Endodermal cell (in vitro differentiated cells): ENCODE measurements around the gene LIPH. TPM values are rescaled to one million over a fixed set of nuclear protein-coding genes. Genes with fewer than 3 reads are reported as not detected.

Experiments
- DNase-seq: peaks from one replicate; pipeline ENCODE4 v3.0.0-alpha.2; 2017
- H3K27ac ChIP-seq: 2 replicates; pipeline ENCODE4 v1.5.1; 2013; ENCODE audit warnings: mild to moderate bottlenecking, low read depth, low read length, moderate library complexity
- H3K27me3 ChIP-seq: 2 replicates; pipeline ENCODE4 v1.6.1; 2013; ENCODE audit warnings: mild to moderate bottlenecking, low read length, moderate library complexity; ENCODE audit not compliant: insufficient read depth, control insufficient read depth, poor library complexity, severe bottlenecking
- H3K36me3 ChIP-seq: 2 replicates; pipeline ENCODE4 v1.7.0; 2013; ENCODE audit warnings: mild to moderate bottlenecking, low read length, moderate library complexity; ENCODE audit not compliant: control insufficient read depth, insufficient read depth
- H3K4me1 ChIP-seq: one replicate; pipeline ENCODE4 v1.7.0; 2013; ENCODE audit warnings: low read length; ENCODE audit not compliant: control insufficient read depth, insufficient read depth
- H3K4me3 ChIP-seq: 2 replicates; pipeline ENCODE4 v1.5.1; 2013; ENCODE audit warnings: mild to moderate bottlenecking, low read length, moderate library complexity
- H3K9ac ChIP-seq: 2 replicates; pipeline ENCODE4 v1.6.1; 2013; ENCODE audit warnings: mild to moderate bottlenecking, low read length, moderate library complexity; ENCODE audit not compliant: poor library complexity, severe bottlenecking; ENCODE audit errors: extremely low read depth
- H3K9me3 ChIP-seq: 2 replicates; pipeline ENCODE4 v1.6.1; 2013; ENCODE audit warnings: mild to moderate bottlenecking, low read length, moderate library complexity; ENCODE audit not compliant: control insufficient read depth
- H3K27ac Mint-ChIP-seq: 2 replicates; pipeline ENCODE4 v1.8.0; 2020; ENCODE audit warnings: mixed read lengths
- H3K27me3 Mint-ChIP-seq: 2 replicates; pipeline ENCODE4 v1.8.0; 2021; ENCODE audit warnings: mild to moderate bottlenecking, mixed read lengths; ENCODE audit not compliant: insufficient read depth
- H3K36me3 Mint-ChIP-seq: 2 replicates; pipeline ENCODE4 v1.8.0; 2020; ENCODE audit warnings: low read depth, mixed read lengths
- H3K4me1 Mint-ChIP-seq: 2 replicates; pipeline ENCODE4 v1.8.0; 2020; ENCODE audit warnings: mixed read lengths
- H3K4me3 Mint-ChIP-seq: 2 replicates; pipeline ENCODE4 v1.8.0; 2020; ENCODE audit warnings: mild to moderate bottlenecking, moderate library complexity, mixed read lengths
- H3K9me3 Mint-ChIP-seq: 2 replicates; pipeline ENCODE4 v1.8.0; 2020; ENCODE audit warnings: mild to moderate bottlenecking, mixed read lengths
- CTCF ChIP-seq: fragments of 200-600 bp; sonication (generic); conservative IDR thresholded peaks from 2 replicates; pipeline ENCODE4 v1.5.0; 2021; ENCODE audit warnings: antibody characterized with exemption, mild to moderate bottlenecking
- WGBS, 2 experiments: methylation state at CpG; one replicate each; pipeline versions ENCODE4 v1.1.5 to v1.1.7; 2013; ENCODE audit warnings: missing lambda C conversion rate in 2 of 2, mixed read lengths in 1 of 2; ENCODE audit not compliant: insufficient coverage in 1 of 2, insufficient read length in 1 of 2; 5-methylcytosine and 5-hydroxymethylcytosine counted together
- total RNA-seq, 2 donors: library from RNA; stranded (reverse); fragmentation: NEBNext Ultra II Directional in 1 of 2; extraction: Animal tissue kit (Norgen Biotek cat#: 25700) in 1 of 2; gene quantifications; 2 replicates in 1 of 2; 3 replicates in 1 of 2; pipeline ENCODE4 v1.2.1, GENCODE V29; 2021

Gene LIPH
- total RNA-seq, 2 donors from 2014 or later = 0.81 to 2.3 TPM

GRCh38 chr3:185561958-185562357 is 9.6 kb upstream of the LIPH start:
- H3K27me3 Mint-ChIP-seq = peaks cover 16% of the 10 kb centered on the region
- no peaks in the 10 kb centered on the region for H3K36me3 ChIP-seq
- H3K9me3 Mint-ChIP-seq = no peaks in the 10 kb centered on the region
- no peak overlapping the region for H3K9ac ChIP-seq
- no peaks in the 10 kb centered on the region for H3K36me3 Mint-ChIP-seq
- H3K4me1 Mint-ChIP-seq = peaks cover 19% of the 10 kb centered on the region
- peak; percentile 54 for DNase-seq
- no peak overlapping the region for H3K4me3 ChIP-seq
- no peaks in the 10 kb centered on the region for H3K27me3 ChIP-seq
- H3K4me3 Mint-ChIP-seq = no peak overlapping the region
- H3K27ac Mint-ChIP-seq = peak overlapping the region; percentile 67
- no peak for TF ChIP-seq CTCF
- WGBS, 2 experiments = 76 to 77% methylated on average over 2 to 5 of the region's 5 CpGs
- no peaks in the 10 kb centered on the region for H3K9me3 ChIP-seq
- no peak overlapping the region for H3K27ac ChIP-seq
- no peaks in the 10 kb centered on the region for H3K4me1 ChIP-seq

DNA sequence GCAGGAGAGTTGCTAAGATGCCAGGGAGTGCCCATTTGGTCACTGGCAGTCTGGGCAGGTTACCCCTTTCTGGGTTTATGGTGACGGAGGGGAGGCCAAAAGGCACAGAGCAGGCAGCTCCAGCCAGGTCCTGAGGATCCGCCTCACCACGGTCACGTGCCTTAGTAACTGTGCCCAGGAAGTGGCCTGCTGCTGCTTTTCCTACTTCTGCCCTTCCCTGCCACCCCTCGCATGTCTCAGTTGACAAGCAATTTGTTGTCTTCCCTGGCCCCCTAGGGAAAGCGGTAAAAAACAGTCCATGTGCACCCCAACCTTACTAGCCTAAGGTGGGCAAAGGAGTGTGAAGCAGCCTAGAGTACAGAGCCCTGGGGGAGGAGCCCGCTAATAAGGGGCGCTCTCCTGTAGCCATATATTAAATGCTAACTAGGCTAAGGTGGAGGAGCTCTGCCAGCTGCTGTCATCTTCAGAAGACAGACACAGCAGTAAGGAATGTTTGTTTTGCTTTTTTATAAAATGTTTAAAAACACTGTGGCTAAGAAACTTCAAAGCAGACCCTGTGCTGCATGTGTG is 9.1 kb upstream of the LIPH start:
- H3K36me3 ChIP-seq = no peaks in the 10 kb centered on the region
- H3K4me3 Mint-ChIP-seq = no peak overlapping the region
- no peaks in the 10 kb centered on the region for H3K9me3 Mint-ChIP-seq
- no peak overlapping the region for H3K9ac ChIP-seq
- no peak overlapping the region for H3K4me3 ChIP-seq
- peak; percentile 53 for DNase-seq
- no peaks in the 10 kb centered on the region for H3K36me3 Mint-ChIP-seq
- H3K9me3 ChIP-seq = no peaks in the 10 kb centered on the region
- no peaks in the 10 kb centered on the region for H3K4me1 ChIP-seq
- 93% methylated on average over 6 to 8 of the region's 8 CpGs for WGBS, 2 experiments
- no peak overlapping the region for H3K27ac ChIP-seq
- no peak overlapping the region for H3K27ac Mint-ChIP-seq
- H3K4me1 Mint-ChIP-seq = peaks cover 19% of the 10 kb centered on the region
- H3K27me3 Mint-ChIP-seq = peaks cover 16% of the 10 kb centered on the region
- no peak for TF ChIP-seq CTCF
- H3K27me3 ChIP-seq = no peaks in the 10 kb centered on the region

- Histone ChIP-seq H3K27me3 (no peaks in the 10 kb centered on the region), H3K4me1 (no peaks in the 10 kb centered on the region), H3K36me3 (no peaks in the 10 kb centered on the region), H3K9ac (no peak overlapping the region), H3K9me3 (no peaks in the 10 kb centered on the region), H3K4me3 (no peak overlapping the region), H3K27ac (no peak overlapping the region)
- Mint-ChIP-seq H3K27ac (no peak overlapping the region), H3K4me3 (no peak overlapping the region), H3K4me1 (peaks cover 19% of the 10 kb centered on the region), H3K9me3 (no peaks in the 10 kb centered on the region), H3K27me3 (peaks cover 16% of the 10 kb centered on the region), H3K36me3 (no peaks in the 10 kb centered on the region)
- TF ChIP-seq CTCF = no peak
- 80 to 93% methylated on average over 1 to 12 of the region's 13 CpGs for WGBS, 2 experiments
- DNase-seq = no peak
Measured at GRCh38 chr3:185560676-185561075, 8.3 kb upstream of the LIPH start.
